Spinal cord (tissue), 10 donors: Measurements from ENCODE around the gene ST6GALNAC3. TPM values are rescaled to one million over a fixed set of nuclear protein-coding genes. Genes with fewer than 3 reads are reported as not detected.
A peak's percentile ranks its signal among the peaks of the same experiment; 100 is the strongest.

Experiments
- DNase-seq, 6 donors: peaks; one replicate each; pipeline versions ENCODE4 v3.0.0 to v3.0.0-alpha.2; 2013 to 2015; ENCODE audit warnings: low spot score in 6 of 6, low read depth in 4 of 6
- H3K27ac ChIP-seq: one replicate; pipeline ENCODE4 v1.5.1; 2013; ENCODE audit warnings: low read depth, low read length, control low read depth
- H3K27me3 ChIP-seq: one replicate; pipeline ENCODE4 v1.6.1; 2013; ENCODE audit warnings: low read length; ENCODE audit not compliant: control insufficient read depth, insufficient read depth
- H3K36me3 ChIP-seq: one replicate; pipeline ENCODE4 v1.6.1; 2013; ENCODE audit warnings: low read length; ENCODE audit not compliant: control insufficient read depth, insufficient read depth
- H3K4me1 ChIP-seq: one replicate; pipeline ENCODE4 v1.6.1; 2013; ENCODE audit warnings: low read length; ENCODE audit not compliant: control insufficient read depth, insufficient read depth
- H3K4me3 ChIP-seq: one replicate; pipeline ENCODE4 v1.5.1; 2013; ENCODE audit warnings: low read depth, low read length, control low read depth
- H3K9me3 ChIP-seq: one replicate; pipeline ENCODE4 v1.6.1; 2013; ENCODE audit warnings: low read length; ENCODE audit not compliant: control insufficient read depth, insufficient read depth
- WGBS: methylation state at CpG from one replicate; pipeline ENCODE4 v1.1.5; 2013; ENCODE audit warnings: missing lambda C conversion rate; ENCODE audit not compliant: insufficient coverage; 5-methylcytosine and 5-hydroxymethylcytosine counted together
- polyA plus RNA-seq, 2 donors: library from polyadenylated mRNA; unstranded; fragments of 120-200 nt; gene quantifications; one replicate each; pipeline ENCODE4 v1.2.1, GENCODE V29; 2013; ENCODE audit not compliant: insufficient read length in 2 of 2
- total RNA-seq, 2 donors: library from RNA; depleted of rRNA in 1 of 2; stranded (reverse); fragments of 120-200 nt in 1 of 2; fragments of >200 nt in 1 of 2; gene quantifications; one replicate each; pipeline versions ENCODE4 v1.2.3 to v1.2.4, GENCODE V29; 2013 to 2014
- donor health status: healthy.

ST6GALNAC3 gene
- total and polyA plus RNA-seq, 4 donors = 17.2 to 64.0 (median 26.0) TPM

- Histone ChIP-seq H3K27me3 (no peaks in the 10 kb centered on the region), H3K36me3 (no peaks in the 10 kb centered on the region), H3K27ac (no peak overlapping the region), H3K4me1 (no peaks in the 10 kb centered on the region), H3K9me3 (no peaks in the 10 kb centered on the region), H3K4me3 (no peak overlapping the region)
- DNase-seq = no peak
- WGBS = no CpG with 5 or more reads among the region's 5 CpGs
Observed at GRCh38 chr1:76162254-76162653, 87.7 kb downstream of the ST6GALNAC3 start.

DNA sequence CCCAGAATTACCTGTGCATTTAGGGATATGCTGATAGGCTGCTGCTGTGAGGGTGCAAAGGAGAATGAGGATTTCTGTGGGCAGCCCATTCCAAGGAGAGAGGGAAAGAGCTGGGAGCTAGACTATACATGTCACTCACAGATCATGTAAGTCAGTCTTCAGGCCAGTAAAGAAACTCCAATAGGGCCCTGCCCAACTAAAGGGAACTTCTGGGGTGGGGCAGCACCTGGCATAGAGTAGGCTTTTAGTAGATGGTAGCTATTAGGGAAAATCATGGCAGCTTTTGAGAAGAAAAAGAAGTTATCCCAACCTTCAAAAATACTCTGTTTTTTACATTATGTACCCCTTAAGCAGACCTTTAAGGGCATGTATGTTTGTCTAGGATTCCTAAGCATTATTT is 89.6 kb downstream of the ST6GALNAC3 start:
- H3K27ac ChIP-seq = no peak overlapping the region
- no peak for DNase-seq
- H3K36me3 ChIP-seq = no peaks in the 10 kb centered on the region
- no peak overlapping the region for H3K4me3 ChIP-seq
- no peaks in the 10 kb centered on the region for H3K4me1 ChIP-seq
- no peaks in the 10 kb centered on the region for H3K27me3 ChIP-seq
- no peaks in the 10 kb centered on the region for H3K9me3 ChIP-seq

- Histone ChIP-seq H3K9me3 (no peaks in the 10 kb centered on the region), H3K4me3 (no peak overlapping the region), H3K36me3 (no peaks in the 10 kb centered on the region), H3K27ac (no peak overlapping the region), H3K4me1 (no peaks in the 10 kb centered on the region), H3K27me3 (no peaks in the 10 kb centered on the region)
- 93% methylated on average over 2 of the region's 2 CpGs for WGBS
- no peak for DNase-seq
Observed at GRCh38 chr1:76170084-76170483, 95.5 kb downstream of the ST6GALNAC3 start.

DNA sequence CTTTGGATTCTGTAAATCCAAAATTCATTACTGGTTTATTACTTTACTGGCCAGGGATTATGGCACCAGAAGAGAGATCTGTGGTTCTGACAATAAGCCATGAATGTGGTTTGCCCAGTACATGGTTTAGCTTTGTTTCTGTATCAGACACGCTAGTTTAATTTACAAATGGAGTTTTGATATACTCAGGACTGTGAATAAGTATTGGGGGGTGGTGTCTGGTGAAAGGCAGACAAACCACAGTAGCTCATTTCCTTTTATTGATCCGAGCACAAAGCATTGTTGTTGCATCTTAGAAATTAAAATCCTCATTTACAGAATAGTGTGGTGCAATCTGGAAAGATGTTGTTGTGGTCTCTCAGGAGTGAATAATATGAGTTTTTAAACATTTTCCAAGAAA is 96.0 kb downstream of the ST6GALNAC3 start:
- Histone ChIP-seq H3K27ac (no peak overlapping the region), H3K36me3 (no peaks in the 10 kb centered on the region), H3K9me3 (no peaks in the 10 kb centered on the region), H3K27me3 (no peaks in the 10 kb centered on the region), H3K4me1 (no peaks in the 10 kb centered on the region), H3K4me3 (no peak overlapping the region)
- WGBS = no CpG with 5 or more reads among the region's 2 CpGs
- DNase-seq = no peak

- Histone ChIP-seq H3K4me1 (no peaks in the 10 kb centered on the region), H3K27ac (no peak overlapping the region), H3K27me3 (no peaks in the 10 kb centered on the region), H3K36me3 (no peaks in the 10 kb centered on the region), H3K4me3 (no peak overlapping the region), H3K9me3 (no peaks in the 10 kb centered on the region)
- WGBS = 85% methylated on average over 2 of the region's 2 CpGs
- DNase-seq = no peak
Observed at GRCh38 chr1:76176000-76176399, 101.5 kb downstream of the ST6GALNAC3 start.

DNA sequence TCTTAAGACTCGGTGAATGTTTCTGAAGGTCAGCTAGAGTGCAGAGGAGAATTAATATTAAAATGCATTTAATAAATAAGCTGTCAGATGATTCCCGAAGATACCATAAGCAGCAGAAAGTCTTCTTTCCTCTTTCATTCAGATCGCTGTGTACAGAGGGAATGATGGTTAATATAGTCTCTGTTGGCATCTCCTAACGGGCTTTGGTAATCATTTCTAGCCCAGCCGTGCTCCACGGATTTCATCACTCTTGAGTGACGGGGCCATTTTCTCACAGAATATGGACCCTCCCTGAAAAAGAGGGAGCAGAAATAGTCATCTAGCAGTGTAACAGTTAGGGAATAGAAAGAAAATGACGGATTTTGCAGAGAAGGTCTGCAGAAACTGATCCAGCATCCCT is 103.1 kb downstream of the ST6GALNAC3 start:
- Histone ChIP-seq H3K4me1 (no peaks in the 10 kb centered on the region), H3K9me3 (no peaks in the 10 kb centered on the region), H3K27me3 (no peaks in the 10 kb centered on the region), H3K27ac (no peak overlapping the region), H3K4me3 (no peak overlapping the region), H3K36me3 (no peaks in the 10 kb centered on the region)
- peak in 1 of 6 donors; percentile 41 for DNase-seq
- 60% methylated on average over 4 of the region's 8 CpGs for WGBS

- no peak overlapping the region for H3K4me3 ChIP-seq
- no peaks in the 10 kb centered on the region for H3K27me3 ChIP-seq
- H3K27ac ChIP-seq = no peak overlapping the region
- no peaks in the 10 kb centered on the region for H3K4me1 ChIP-seq
- no peak for DNase-seq
- H3K9me3 ChIP-seq = no peaks in the 10 kb centered on the region
- no peaks in the 10 kb centered on the region for H3K36me3 ChIP-seq
Observed at GRCh38 chr1:76179219-76179698, 104.7 kb downstream of the ST6GALNAC3 start.

GRCh38 chr1:76185207-76185606 is 110.7 kb downstream of the ST6GALNAC3 start:
- H3K9me3 ChIP-seq = no peaks in the 10 kb centered on the region
- DNase-seq = no peak
- H3K4me1 ChIP-seq = no peaks in the 10 kb centered on the region
- 91% methylated on average over 3 of the region's 5 CpGs for WGBS
- no peak overlapping the region for H3K4me3 ChIP-seq
- no peaks in the 10 kb centered on the region for H3K27me3 ChIP-seq
- no peak overlapping the region for H3K27ac ChIP-seq
- no peaks in the 10 kb centered on the region for H3K36me3 ChIP-seq

GRCh38 chr1:76186554-76187170 is 112.1 kb downstream of the ST6GALNAC3 start:
- WGBS = 80% methylated on average over 2 of the region's 6 CpGs

GRCh38 chr1:76187436-76187835 is 112.9 kb downstream of the ST6GALNAC3 start:
- Histone ChIP-seq H3K9me3 (no peaks in the 10 kb centered on the region), H3K27me3 (no peaks in the 10 kb centered on the region), H3K4me3 (no peak overlapping the region), H3K27ac (no peak overlapping the region), H3K4me1 (no peaks in the 10 kb centered on the region), H3K36me3 (no peaks in the 10 kb centered on the region)
- DNase-seq = no peak
- WGBS = 89% methylated on average over 1 of the region's 3 CpGs

More at GRCh38 chr1:76186554-76187170, 112.1 kb downstream of the ST6GALNAC3 start:
- Histone ChIP-seq H3K9me3 (no peaks in the 10 kb centered on the region), H3K27ac (no peak overlapping the region), H3K4me3 (no peak overlapping the region), H3K27me3 (no peaks in the 10 kb centered on the region), H3K4me1 (no peaks in the 10 kb centered on the region), H3K36me3 (no peaks in the 10 kb centered on the region)
- peak in 2 of 6 donors; percentile 13 to 58 for DNase-seq
